Fibroblast of mammary gland (primary cell): ENCODE results near the gene GCFC2.
A peak's percentile ranks its signal among the peaks of the same experiment; 100 is the strongest.

Experiments used
- DNase-seq: peaks from one replicate; pipeline ENCODE4 v3.0.0-alpha.2; 2010; ENCODE audit warnings: low read depth
- H3K4me3 ChIP-seq: 2 replicates; pipeline ENCODE4 v1.5.1; 2011; ENCODE audit warnings: low read depth, mild to moderate bottlenecking, low read length, moderate library complexity; ENCODE audit not compliant: control insufficient read depth
- TF ChIP-seq, protein P1 (sequence below): conservative IDR thresholded peaks from 2 replicates; pipeline ENCODE4 v1.5.1; 2011; ENCODE audit warnings: low read depth, low read length, inconsistent platforms; ENCODE audit not compliant: control insufficient read depth, insufficient read depth

The GCFC2 gene

DNA sequence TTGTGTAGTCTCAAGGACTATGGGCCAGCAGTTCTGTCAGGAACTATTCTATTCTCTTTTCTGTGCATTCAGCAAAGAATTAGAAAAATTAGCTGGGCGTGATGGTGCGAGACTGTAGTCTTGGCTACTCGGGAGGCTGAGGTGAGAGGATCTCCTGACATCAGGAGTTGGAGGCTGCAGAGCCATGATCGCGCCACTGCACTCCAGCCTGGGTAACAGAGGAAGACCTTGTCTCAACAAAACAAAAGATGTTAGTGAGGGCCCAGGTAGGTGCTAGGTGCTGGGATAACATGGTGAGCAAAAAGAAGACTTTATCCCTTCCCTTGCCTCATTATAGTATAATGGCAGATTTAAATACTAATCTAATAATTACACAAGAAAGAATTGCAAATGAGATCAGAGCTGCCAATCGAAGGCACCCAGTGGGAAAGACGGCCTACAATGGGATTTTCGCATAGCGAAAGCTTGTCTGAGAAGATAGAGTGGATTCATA is 64.6 kb downstream of the GCFC2 start:
- peak overlapping the region; percentile 77 for H3K4me3 ChIP-seq
- TF ChIP-seq, protein P1, sequence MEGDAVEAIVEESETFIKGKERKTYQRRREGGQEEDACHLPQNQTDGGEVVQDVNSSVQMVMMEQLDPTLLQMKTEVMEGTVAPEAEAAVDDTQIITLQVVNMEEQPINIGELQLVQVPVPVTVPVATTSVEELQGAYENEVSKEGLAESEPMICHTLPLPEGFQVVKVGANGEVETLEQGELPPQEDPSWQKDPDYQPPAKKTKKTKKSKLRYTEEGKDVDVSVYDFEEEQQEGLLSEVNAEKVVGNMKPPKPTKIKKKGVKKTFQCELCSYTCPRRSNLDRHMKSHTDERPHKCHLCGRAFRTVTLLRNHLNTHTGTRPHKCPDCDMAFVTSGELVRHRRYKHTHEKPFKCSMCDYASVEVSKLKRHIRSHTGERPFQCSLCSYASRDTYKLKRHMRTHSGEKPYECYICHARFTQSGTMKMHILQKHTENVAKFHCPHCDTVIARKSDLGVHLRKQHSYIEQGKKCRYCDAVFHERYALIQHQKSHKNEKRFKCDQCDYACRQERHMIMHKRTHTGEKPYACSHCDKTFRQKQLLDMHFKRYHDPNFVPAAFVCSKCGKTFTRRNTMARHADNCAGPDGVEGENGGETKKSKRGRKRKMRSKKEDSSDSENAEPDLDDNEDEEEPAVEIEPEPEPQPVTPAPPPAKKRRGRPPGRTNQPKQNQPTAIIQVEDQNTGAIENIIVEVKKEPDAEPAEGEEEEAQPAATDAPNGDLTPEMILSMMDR = no peak

DNA sequence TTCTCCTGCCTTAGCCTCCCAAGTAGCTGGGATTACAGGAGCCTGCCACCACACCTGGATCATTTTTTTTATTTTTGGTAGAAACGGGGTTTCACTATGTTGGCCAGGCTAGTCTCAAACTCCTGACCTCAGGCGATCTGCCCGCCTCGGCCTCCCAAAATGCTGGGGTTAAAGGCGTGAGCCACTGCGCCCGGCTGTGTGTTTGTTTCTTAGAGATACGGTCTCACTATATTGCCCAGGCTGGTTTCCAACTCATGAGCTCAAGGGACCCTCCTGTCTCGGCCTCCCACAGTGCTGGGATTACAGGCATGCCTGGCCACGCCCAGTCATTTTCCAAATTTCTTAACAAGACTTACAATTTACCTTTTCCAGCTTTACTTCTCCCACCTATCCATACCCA is 65.1 kb downstream of the GCFC2 start:
- TF ChIP-seq, protein P1 = no peak
- no peak for DNase-seq
- no peak overlapping the region for H3K4me3 ChIP-seq

More for the DNA sequence above, 64.6 kb downstream of the GCFC2 start:
- no peak for DNase-seq

DNA sequence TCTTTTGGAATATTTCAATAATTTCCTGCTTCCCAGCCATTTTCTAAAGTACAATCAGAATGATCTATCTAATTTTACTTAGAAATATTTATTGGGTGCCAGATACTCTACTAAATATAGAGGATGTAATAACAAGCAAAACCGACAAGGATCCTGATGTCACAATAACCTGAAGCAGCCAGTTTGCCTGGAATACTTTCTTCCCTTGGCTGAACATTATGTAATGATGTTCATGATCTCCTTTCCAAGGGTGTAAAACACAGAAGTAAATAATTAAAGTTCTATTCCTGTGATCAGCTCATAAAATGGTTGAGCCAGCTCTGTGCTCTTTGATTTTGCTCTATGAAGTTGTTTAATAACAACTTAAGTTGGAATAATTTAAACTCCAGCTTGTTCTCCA is 66.7 kb downstream of the GCFC2 start:
- DNase-seq = no peak
- H3K4me3 ChIP-seq = no peak overlapping the region
- TF ChIP-seq, protein P1 = no peak

DNA sequence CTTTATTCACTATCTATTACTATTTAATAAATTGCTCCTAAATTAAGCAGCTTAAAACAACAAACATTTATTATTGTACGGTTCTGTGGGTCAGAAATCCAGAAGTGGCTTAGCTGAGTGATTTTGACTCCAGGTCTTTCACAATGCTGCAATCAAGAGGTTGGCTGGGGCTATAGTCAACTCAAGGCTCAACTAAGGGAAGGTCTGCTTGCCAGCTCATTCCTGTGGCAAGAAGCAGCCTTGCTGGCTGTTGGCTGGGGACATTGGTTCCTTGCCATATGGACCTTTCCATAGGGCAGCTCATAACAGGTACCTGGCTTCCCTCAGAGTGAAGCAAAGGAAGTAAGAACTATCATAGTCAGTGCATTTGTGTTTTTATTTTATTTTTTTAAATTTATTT is 69.1 kb downstream of the GCFC2 start:
- no peak overlapping the region for H3K4me3 ChIP-seq
- DNase-seq = no peak
- TF ChIP-seq, protein P1 = no peak

DNA sequence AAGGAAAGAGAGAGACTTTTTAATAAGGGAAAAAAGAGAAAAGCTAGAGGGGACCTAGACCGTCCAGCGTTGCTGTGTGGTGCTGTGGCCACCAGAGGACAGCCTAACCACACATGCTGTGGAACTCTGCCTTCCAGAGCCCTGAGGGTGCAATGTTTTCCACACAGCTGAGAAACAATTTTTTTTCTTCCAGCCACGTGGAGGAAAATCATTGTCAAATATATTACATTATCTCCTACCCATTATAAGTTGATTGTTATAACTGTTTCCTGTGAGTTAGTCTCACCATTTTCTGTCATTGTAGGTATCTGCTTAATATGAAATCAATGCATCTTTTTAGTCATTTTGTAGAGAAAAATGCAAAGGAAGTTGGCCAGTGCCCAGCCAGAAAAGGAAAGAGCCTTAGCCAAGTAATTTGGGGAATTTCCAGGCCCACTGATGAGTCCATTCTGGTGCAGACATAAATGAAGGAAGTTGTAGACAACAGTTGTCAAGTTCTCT is 70.0 kb downstream of the GCFC2 start:
- DNase-seq = peak; percentile 77
- TF ChIP-seq, protein P1 = peak; percentile 100
- no peak overlapping the region for H3K4me3 ChIP-seq

DNA sequence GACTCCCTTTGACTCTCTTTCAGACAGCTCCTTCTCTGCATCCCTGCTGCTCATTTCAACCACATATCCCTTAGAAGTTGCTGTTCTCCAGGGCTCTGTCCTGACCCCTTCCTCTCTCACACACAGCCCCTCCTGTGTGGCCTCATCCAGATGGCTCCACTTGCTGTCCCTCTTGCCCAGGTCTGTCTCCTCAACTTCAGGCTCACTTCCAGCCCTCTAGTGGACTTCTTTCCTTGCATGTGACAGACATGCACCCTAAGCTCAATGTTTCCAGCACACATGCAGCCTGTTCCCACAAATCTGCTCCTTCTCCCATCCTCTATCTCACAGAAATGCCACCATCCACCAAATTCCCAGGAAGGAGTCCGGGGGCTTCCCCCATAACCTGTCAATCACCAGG is 73.1 kb downstream of the GCFC2 start:
- no peak for DNase-seq
- TF ChIP-seq, protein P1 = no peak
- no peak overlapping the region for H3K4me3 ChIP-seq

DNA sequence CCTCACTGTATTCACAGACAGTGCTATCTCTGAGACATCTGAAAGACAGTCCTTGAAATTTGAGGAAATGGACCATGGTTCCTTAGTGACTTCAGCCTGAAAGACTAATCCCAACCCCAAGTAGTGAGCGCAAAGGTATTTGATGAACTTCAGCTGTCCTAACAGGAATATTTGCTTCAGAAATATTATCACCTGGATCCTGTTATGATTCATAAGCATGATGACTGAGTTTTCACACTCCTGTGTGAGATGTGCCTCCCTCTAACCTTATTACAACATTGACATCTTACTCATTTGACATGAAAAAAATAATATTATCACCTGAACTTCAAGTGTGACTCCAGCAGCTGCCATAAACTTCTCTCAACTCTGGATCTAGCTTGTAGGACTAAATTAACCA is 75.8 kb downstream of the GCFC2 start:
- DNase-seq = no peak
- H3K4me3 ChIP-seq = no peak overlapping the region
- TF ChIP-seq, protein P1 = no peak
